UCSD-AML1 (cell line): ENCODE results near the gene MYO5B.
"Not testable (repeated sequence)": the region's sequence is repeated elsewhere in the genome, so short reads cannot be mapped to it uniquely, and the experiment has no call there.

ENCODE experiments used
- DNase-seq: peaks from one replicate; lab custom pipeline; 2025; ENCODE audit not compliant: unreplicated experiment; lab: John Stamatoyannopoulos, UW

Gene MYO5B

DNA sequence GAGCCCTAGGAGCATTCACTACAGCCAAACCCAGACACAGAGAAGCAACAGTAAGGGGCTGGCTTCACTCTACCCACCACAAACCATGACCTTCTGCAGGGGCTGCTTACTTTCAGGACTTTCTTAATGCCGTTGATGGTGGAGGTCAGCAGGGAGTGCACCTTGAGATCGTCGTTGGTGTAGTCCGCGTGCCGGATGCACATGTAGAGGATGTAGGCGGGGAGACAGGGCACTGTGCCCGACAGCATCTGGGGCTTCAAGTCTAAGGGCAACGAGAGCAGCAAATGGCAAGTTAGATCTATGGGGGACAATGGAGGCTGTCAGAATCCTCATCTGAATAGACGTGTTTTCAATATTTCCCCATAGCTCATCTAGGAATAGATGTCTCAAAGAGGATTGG is 351.8 kb downstream of the MYO5B start:
- DNase-seq: no peak

DNA sequence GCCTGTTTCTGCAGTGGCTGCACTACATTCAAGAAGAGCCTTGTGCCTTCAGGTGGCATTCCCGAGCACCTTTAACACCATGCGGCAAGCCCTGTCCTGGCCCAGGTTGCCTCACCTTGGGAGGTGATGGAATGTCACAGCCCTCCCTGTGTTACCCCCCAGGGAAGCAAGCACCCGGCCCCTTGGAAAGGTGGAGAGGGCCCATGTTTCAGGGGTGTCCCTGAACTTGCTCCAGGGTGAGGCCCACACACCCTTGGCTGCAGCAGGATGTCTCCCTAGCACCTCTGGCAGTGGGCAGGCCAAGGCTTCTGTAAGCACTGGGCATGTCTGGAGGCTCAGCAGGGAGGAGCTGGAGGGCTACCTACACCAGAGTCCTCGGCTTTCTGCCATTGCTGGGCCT is 352.3 kb downstream of the MYO5B start:
- no peak for DNase-seq

DNA sequence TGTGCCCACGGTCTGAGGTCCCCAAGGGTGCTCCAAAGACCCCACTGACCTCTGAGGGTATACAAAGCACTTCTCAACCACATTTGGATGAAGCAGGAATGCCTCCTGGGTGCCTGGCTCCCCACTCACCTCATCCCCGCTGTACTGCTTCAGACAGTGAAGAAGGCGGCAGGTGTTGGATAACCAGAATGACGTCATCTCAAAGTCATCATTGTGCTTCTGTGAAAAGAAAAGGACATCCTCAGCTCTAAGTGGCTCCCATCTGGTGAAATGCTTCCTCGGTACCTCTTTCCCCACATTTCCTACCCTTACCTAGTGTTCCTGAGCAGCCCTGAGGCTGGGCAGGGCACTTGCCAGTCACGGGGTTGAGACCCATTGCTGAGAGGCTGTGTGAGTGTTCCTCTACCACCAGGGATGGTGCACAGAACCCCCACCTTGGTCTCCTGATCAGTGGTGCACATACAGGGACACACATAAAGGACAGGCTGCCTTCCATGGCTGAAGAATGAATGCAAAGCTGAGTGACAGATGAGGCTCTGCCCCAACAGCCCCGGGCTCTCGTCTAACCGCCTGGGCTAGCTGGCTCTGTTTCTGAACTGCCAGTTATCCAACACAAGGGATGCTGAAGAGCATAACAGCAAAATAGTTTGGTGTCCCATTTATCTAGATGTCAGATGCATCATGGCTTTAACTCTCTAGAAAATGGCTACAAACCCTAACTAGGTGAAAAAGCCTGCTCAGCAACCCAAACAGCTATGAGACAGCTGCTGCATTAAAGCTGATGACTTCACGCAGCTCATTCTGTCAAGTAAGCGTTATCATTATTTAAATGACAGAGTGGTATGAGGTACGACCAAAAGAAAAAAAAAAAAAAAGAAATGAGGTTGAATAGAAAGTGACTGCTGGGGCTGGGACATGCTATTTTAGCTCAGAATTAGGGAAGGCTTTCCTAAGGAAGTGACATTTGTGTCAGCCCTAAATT is 353.4 kb downstream of the MYO5B start:
- DNase-seq: no peak

DNA sequence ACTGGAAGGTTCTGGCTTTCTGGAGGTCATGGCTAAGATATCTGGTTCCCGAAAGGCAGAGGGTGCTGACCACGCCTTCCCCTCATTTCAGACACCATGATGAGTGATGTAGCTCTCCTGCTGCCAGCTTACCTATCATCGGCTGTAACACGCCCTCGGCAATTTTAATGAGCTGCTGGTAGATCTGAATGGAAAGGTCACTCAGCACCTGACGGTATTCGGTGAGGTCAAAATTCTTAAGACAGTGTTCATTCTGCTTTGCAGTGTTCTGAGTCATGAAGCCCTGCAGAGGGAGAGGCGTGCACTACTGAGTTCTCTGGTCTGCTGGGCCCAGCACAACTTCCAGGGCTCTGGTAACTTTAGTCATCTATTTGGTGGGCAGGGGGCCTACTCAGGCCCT is 355.9 kb downstream of the MYO5B start:
- no peak for DNase-seq

DNA sequence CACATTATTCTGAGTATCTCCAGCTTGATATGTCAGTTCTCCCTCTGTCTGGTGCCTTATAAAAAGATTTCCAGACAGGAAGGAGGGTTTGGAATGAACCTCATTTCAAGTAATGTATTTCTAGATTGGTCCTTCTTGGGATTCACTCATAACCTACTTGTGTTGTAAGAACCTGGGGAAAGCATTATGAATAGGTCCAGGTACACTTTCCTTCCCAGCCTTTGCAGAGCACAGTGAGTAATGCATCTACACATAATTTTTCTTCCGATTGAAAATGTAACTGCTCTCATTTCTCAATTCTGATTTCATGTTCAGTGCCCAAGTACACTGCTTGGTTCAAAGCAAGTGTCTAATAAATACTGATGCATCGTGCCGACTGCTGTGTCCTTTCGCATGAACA is 356.6 kb downstream of the MYO5B start:
- DNase-seq: no peak

DNA sequence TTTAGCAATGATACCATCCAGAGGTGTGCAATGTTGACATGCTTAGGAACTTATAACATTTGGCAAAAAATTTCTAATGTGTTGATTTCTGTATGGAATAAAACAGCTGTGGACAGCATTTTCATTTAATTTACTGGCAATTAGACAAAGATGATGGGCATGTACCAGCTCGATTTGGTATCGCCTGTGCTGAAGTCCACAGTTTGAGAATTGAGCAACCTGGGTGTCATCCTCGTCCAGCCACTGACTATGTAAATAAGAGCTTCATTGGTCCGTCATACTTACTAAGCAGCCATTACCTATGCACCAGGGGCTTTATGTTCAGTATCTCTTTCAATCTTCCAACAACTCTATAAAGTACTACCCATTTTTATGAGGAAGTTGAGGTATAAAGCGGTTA is 357.1 kb downstream of the MYO5B start:
- DNase-seq: no peak

DNA sequence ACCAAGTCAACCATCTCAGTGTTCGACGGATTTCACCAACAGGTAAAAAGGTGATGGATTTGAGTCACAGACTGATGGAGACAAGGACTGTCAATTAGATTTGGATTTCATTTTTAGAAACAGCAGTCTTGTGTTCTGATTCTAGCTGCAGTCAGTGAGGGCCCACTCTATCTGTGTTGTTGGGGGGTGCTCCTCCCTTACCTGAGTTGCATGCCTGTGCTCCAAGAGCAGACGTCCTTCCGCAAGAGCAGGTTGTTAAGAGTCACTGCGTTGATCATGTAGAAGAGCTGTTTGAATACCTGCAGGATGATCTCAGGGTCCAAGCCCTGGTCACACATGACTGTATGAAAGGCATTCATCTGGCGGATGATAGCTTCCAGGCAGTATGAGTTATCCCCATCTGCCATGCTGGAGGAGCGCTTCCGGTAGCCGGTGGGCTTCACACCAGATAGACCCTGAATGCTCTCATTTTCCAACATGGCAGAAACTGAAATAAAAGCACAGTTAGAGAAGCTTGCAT is 357.6 kb downstream of the MYO5B start:
- DNase-seq: not testable (repeated sequence)

DNA sequence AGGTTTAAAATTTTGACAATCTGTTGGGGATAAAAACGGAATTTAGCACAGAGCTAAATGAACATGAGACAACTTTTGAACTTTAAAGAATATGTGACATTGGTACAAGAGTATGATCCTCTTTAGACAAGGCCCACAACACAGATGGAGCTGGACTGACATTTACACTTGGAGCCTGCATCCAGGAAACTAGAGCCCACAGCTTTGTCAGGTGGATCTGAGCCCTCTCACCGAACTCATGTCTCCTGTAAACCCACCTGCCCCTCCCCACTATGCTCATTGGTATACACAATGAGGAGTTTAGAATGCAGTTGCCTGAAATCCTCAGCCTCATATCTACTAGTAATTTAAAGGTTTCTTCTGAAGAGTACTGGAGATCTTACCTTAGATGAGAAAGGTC is 359.5 kb downstream of the MYO5B start:
- no peak for DNase-seq

DNA sequence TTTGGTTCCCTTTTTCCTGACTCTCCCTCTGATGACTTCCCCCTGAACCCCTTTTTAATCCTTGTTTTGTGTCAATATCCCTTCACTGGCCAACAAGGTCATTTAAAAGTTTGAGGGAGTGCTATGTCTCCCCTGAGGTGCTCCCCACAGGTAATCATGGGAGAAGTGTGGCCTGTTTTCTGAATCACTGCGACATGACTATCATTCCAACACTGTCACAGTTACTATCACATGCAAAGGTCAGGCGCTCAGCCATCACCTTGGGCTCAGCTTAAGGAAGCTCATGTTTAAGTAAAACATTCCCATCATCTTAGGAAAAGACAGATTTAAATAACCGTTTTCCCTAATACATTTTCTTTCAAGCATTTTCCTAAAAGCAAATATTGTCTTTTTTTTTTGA is 360.7 kb downstream of the MYO5B start:
- DNase-seq: no peak

DNA sequence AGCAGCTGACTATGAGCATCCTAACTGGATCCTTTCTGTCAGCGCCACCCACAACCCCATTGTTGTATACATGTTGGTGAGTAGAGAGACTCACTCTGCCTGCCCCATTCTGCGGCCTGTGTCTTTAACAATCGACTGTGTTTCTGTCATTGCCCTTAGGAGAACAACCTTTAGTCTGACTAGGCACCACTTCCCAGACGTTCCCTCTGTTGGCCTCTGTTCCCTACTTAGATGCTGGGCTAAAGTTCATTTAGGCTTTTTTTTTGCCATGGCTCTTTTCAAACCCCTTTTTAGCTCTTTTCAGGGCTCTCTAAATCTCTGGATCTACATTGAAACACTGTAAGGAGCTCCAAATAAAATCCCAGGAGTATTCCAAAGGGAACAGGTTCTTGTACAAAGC is 361.1 kb downstream of the MYO5B start:
- DNase-seq: no peak

DNA sequence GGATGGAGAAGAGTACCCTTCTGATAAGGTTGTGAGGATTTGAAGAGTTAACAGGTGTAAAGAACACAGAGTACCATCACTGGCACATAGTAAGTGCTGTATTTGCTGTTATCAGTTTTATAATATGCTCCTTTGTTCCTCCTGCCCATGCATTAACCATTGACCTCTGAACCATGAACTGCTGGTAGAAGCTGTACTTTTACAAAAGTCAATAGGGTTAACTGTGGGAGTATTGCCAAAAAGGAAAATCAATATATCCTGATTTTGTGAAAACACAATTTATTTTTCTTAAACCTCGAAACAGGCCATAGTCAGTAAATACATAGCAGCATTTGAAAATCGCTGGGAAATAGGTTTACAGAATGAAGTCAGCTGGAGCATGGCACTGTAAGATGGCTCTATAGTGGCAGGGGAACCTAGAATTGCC is 362.7 kb downstream of the MYO5B start:
- no peak for DNase-seq

DNA sequence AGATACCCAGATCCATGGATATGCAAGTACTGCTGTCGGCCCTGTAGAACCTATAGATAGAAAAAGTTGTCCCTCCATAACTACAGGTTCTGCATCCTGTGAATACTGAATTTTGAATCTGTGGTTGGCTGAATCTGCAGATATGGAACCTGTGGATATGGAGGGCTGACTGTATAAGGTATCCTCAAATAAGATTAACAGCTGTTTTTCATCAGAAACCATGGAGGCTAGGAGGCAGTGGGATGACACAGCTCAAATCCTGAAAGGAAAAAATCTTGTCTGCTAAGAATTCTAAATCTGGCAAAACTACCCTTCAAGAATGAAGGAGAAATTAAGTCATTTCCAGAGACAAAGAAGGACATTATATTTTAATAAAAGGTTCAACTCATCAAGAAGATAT is 367.0 kb downstream of the MYO5B start:
- DNase-seq: no peak

DNA sequence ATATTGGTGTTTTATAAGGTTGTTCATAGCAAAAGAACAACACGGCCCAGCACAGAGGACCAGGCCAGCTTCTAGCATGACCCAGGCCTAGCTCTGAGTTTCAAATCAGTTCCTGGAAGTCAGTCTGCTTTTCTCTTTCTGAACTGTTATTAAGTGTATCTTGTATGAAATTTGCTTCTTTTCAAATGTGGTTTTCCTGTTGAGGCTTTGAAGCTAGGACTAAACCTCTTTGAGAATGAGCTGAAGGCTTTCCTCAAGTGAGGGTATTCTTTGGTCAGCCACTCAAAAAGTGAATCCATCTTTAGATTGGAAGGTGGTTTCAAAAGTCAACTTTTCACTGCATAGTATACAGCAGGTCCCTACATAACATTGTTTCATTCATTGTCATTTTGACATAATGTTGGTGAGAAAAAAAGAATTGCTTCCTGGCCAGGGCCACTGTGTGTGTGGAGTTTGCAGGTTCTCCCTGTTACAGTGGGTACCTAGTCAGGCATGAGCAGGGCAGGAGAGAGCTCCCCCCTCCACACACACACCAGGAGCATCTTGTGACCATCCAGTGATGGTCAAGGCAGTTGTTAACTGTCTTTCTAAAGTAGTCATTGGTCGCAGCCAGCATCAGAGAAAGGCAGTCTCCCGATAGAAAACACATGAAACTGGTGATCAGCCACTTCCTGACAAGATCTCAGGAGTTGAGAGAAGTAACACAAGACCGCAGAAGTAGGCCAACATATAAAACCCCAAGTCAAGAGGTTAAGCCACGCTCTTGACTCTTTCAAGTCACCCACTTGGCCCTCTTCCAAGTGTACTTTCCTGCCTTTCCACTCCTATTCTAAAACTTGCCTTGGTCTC is 374.9 kb downstream of the MYO5B start:
- no peak for DNase-seq

DNA sequence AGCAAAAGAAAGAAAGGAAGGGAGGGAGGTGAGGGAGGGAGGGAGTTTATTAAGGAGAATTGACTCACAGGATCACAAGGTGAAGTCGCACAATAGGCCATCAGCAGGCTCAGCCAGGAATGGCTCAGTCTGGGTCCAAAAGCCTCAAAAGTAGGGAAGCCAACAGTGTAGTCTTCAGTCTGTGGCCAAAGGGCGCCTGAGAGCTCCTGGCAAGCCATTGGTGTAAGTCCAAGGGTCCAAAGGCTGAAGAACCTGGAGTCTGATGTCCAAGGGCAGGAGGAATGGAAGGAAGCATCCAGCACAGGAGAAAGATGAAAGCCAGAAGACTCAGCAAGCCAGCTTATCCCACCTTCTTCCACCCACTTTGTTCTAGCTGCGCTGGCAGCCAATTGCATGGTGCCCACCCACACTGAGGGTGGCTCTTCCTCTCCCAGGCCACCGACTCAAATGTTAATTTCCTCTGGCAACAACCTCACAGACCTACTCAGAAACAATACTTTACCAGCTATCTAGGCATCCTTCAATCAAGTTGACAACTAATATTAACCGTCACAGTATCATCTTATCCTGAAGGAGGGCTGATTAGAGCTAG is 375.8 kb downstream of the MYO5B start:
- no peak for DNase-seq

DNA sequence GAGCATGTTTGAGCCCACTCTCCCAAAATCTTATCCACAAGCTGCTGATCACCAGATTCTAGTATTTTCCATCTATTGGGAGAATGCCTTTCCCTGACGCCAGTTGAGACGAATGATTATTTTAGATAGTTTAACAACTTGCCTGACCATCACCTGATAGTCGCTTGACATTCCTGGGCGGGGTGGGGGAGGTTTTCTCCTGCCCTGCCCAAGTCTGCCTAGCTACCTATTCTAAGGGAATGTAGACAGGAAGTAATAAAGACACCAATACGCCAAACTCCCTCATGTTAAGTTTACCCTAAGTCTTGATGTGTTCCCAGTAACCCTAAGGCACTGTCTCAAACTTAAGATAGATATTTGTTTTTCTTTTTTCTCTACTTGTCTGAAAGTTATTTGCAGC is 377.0 kb downstream of the MYO5B start:
- DNase-seq: no peak

DNA sequence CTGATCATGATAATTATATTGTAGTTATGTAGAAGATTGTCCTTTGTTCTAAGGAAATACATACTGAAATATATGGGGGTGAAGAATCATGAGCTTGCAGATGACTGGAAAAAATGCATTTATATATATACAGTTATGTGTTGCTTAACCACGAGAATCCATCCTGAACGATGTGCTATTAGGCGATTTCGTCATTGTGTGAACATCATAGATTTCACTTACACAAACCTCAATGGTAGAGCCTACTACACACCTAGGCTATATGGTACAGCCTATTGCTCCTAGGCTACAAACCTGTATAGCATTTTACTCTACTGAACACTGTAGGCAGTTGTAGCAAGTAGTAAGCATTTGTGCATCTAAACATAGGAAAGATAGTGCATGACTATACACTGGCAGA is 379.0 kb downstream of the MYO5B start:
- DNase-seq: no peak

DNA sequence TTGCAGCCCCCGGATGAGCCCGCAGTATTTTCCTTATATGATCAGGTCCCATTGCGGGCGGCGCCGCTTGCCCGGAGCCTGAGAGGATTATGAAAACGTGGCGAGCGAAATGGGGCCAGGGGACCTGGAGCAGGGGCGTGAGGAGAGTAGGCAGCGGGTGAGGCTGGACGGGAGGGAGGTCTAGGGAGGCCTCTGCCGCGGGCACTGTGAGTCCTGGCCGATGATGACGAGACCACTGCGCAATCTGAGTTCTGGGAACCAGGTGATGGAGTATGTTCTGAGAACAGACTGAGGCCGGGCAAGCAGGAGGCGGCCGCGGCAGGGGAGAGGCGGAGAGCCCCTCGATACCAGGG is 380.8 kb downstream of the MYO5B start:
- no peak for DNase-seq

DNA sequence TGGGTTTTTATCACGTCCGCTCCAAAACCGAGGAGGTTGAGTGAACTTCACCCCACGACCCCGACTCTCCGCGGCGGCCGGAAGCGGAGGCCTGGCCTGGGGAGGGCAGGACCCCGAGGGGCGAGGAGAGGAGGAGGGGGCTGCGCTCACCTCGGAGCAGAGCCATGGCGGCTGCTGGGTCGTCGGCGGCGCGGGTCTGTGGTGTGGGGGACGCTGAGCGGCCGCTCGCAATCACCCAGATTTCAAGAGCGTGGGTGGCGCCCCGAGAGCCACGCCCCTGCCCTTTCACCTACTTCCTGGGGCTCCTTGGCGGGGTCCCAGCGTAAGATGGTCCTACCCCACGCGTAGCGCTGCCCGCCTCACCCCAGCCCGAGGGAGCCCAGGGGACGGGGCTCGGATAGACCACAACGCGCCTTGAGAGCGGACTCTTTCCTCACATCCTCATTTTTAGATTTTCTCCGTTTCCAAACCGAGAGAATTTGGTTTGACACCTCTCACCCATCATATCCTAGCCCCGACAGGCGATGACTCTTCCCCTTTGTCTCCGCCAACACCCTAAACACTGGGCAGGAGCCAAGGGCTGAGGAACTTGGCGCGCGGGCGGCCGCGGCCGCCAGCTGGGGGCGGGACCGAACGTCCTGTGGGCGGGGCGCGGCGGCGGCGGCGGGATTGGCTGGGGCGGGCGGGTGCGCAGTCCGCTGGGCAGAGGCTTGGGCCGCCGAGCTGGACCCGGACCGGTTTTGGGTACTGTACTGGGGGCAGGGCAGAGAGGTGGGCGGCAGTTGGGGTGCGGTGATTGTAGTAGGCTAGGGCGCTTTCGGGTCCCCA is 381.4 kb downstream of the MYO5B start, which contains the start of gene ACAA2:
Gene ACAA2, minus strand, starts transcription at position 215 of the 828 bp plus-strand sequence. Its CDS starts 49 bp downstream, at position 166.
- peak; percentile 81 for DNase-seq

DNA sequence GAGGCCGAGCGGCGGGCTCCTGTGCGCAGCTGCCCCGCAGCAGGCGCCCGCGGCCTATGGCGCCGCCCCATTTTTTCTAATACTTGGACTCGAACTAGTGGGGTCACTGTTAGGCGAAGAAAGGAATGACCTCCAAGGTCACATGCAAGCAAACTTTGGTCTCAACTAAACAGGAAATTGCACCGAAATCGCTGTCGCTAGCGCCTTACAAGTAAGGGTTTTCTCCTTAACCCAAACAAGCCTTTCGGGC is 382.0 kb downstream of the MYO5B start:
- peak; percentile 54 for DNase-seq

DNA sequence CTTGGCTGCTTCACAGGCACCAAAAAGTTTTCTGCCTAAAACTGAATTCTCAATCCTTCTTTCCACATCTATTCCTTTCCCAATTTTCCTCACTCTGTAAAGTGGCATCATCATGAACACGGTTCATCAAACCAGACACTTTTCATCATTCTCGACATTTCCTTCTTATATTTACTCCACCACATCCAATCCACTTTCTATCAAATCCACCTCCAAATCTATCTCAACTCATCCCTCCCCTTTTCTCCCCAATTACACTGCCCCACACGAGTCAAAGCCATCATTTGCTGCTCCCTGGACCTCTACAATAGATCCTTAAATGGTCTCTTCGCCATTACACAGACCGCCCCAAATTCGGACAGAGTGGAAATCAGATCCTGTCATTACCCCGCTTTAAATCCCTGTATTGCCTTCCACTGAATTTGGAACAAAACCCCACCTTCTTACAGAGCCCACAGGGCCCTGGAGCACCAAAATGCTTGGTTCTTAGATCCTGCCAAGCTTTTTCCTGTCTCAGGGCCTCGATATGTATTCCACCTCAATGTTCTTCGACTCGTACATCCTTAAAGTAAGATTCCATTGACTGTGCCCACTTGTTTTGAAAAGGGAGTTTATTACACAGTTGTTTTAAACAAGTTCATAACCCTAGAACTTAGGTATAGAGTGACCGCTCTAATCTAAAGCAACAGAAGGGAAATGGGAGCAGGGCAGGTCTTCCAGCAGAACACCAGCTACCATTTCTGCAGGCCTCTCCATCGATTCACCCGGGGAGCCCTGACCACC is 382.5 kb downstream of the MYO5B start:
- no peak for DNase-seq
